Embryonic facial prominence (tissue), 1 donor: ENCODE measurements around the gene VAT1L.

ENCODE experiments used
- DNase-seq: peaks from one replicate; pipeline ENCODE4 v3.0.0-alpha.2; 2016; ENCODE audit errors: extremely low spot score

Gene VAT1L, protein sequence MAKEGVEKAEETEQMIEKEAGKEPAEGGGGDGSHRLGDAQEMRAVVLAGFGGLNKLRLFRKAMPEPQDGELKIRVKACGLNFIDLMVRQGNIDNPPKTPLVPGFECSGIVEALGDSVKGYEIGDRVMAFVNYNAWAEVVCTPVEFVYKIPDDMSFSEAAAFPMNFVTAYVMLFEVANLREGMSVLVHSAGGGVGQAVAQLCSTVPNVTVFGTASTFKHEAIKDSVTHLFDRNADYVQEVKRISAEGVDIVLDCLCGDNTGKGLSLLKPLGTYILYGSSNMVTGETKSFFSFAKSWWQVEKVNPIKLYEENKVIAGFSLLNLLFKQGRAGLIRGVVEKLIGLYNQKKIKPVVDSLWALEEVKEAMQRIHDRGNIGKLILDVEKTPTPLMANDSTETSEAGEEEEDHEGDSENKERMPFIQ

GRCh38 chr16:77788181-77789084, at the start of gene VAT1L:
VAT1L (plus strand) TSS chr16:77788564; CDS start chr16:77788683, 119 bp downstream.
- no peak for DNase-seq

- DNase-seq = no peak
These were observed 49.4 kb upstream of the VAT1L start for GRCh38 chr16:77738706-77739558.

DNA sequence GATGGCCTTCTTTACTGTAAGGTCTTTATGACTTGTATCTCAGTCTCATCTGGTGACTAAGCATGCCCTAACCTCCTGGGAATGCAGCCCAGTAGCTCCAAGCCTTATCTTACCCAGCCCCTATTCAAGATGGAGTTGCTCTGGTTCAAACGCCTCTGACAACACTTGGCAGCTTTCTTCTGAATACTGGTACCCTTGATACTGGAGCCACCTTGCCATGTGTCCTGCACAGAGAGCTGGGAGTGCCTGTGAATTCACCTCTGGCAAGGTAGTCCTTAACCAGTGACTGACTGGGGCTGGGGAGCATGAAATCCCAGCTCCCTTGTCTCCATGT, 48.8 kb upstream of the VAT1L start:
- no peak for DNase-seq

DNA sequence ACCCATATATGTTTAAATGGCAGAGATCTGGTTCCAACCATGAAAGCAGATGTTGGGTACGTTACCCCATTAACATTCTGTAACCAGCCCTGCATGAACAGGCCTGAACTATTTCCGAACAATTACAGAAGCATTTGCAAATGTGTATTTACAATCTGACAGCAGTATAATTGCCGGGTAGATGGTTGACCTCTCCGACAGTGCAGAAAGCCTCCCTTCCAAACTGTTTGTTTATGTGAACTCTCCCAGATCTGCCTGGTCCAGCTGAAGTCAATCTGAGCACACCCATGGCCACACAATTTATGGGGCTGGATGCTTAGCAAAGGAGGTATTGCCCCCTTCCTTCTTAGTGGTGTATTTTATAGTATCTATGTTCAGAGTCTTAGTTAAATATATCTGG, 44.2 kb upstream of the VAT1L start:
- no peak for DNase-seq

GRCh38 chr16:77745972-77746371, 42.4 kb upstream of the VAT1L start:
- DNase-seq = no peak

DNA sequence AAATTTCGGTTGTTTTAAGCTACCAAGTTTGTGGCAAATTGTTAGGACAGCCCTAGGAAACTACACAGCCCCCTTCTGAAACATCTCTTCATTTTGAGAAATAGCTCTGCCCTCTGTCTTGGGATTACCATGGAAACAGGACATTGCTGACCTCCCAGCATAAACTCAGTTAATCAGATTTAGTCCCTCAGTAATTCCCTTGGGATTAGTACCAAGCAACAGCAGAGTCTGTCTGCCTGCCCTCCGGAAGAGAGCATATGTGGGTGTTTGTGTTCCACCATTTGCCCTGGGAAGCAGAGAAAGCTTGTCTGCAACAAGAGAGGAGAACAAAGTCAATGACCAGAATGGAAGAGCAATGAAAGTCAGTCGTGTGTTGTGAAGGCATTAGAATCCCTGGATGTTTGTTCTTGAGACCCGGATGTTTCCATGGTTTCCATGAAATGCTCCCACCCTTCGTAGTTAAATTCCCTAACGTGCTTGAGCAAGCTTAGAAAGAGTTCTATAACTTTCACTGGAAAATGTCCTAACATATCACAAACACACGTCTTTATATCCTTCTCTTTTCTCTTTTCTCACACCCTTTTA, 39.9 kb upstream of the VAT1L start:
- no peak for DNase-seq

DNA sequence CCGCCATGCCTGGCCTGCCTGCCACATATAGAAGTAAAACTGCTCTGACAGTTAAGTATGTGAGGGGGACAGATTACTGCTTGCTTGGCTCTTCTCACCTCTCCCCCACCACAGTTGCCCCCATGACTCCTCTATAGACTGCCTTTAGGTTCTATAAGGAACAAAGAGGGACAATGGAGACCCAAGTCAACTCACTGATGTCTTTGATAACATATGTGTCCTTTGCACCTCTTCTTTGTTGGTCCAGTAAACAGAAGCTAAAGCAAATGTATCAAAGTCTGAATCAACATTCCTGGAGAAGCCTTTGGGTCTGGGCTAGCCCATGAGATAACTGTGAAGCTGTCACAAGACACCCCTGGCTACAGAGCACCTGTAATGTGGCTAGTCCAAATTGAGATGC, 38.9 kb upstream of the VAT1L start:
- no peak for DNase-seq

DNA sequence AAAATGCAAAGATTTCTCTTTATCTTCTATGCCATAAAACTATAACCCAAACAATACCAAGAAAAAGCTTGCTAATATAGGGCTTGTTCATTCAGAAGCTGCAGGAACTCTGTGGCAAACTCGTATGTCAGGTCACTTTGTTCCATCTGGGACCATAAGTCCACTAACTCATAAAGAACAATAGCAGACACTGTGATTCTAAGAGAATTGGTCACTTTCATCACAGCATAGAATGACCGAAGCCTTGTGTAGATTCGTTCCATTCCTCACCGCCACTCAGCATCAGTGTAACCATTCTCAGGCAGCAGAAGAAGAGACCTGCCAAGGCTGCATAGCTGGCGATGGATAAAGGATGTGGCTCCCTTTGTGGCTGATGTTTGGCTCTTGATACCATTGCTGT, 30.3 kb upstream of the VAT1L start:
- DNase-seq = no peak

DNA sequence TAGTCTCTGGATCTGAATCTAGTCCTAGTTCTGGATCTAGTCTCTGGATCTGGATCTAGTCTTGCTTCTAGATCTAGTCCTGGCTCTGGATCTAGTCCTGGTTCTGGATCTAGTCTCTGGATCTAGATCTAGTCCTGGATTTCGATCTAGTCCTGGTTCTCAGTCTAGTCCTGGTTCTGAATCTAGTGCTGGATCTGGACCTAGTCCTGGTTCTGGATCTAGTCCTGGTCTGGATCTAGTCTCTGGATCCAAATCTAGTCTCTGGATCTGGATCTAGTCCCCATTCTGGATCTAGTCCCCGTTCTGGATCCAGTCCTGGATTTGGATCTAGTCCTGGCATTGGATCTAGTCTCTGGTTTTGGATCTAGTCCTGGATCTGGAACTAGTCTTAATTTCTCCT, 29.9 kb upstream of the VAT1L start:
- no peak for DNase-seq

DNA sequence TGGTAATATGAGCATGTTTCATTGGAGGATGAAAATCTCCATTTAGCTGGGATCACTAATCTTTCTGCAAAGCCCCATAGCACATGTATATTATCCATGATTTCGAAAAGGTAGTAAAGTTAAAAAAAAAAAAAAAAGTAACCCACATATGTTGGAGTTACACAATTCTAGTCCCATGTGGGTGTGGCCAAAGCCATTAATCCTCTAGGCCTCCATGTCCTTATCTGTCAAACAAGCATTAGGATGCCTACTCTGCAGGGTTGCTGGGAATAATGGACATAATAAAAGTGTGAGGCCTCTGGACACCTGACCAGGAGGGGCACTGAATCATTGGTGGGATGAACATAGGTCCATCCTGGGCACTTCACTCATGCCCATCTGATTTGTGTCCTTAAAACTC, 29.2 kb upstream of the VAT1L start:
- DNase-seq = no peak

DNA sequence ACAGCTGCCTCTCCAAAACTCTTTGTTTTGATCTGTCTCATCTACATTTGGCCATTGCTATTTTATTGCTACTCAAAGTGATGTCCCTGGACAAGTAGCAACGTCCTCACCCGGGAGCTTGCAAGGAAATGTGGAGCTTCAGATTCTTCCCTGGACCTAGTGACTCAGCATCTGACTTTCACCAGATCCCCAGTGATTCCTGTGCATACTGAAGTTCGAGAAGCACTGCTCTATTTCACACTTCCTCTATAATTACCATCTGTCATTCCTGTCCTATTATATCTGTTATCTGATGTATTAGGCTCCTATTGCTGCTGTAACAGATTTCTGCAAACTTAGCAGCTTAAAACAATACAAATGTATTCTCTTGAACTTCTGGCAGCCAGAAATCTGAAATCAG, 28.5 kb upstream of the VAT1L start:
- no peak for DNase-seq

DNA sequence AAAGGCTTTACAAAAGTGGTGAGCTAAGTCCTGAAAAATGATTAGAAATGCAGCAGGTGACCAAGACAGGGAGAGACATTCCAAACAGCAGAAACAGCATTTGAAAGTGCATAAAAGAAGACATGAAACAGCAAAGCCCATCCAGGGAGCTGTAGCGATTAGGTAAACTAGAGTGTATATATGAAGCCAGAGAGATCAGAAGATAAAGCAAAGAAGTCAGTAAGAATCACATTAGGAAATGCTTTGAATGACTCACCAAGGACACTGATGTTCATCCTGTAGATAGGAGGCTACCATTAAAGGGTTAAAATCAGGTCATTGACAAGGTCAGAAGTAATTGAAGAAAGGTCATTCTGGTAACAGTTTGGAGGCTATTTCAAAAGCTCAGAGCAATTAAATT, 27.6 kb upstream of the VAT1L start:
- DNase-seq = no peak

DNA sequence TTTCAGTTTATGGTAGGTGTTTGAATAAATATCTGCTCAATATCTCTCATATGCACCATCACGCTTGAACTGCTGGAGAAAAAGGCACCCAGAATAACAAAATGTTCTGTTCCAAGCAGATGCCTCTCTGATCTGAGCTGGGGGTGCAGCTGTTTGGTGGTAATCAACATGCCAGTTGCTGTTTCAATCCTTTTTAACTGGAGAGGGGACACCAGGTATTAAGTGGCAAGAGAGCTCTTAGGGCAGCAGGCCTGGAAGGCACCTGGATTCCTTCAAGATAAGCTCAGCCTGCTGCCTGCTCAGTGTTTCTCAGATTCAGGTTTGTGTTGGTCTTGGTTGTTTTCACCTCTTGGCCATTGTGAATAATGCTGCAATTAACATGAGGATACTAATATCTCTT, 27.2 kb upstream of the VAT1L start:
- DNase-seq = no peak

- DNase-seq = no peak
These were observed 26.1 kb upstream of the VAT1L start for GRCh38 chr16:77762262-77762661.

DNA sequence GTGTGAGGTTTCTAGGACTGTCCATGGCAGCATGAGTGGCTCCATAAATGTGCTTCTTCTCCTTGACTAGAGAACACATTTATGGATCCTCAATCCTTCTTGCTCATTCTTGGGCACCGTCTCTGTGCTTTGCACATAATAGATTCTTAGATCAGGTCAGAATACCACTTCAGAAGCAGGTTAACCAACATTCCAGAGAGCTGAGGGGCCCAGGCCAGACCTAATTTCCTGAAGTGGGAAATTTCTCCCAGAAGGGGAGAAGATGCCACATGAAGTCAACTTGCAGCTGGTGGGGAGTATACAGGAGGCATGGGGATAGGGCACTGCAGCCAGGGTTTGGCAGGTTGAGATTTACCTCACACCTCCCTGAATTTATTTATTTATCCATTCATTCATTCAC, 24.4 kb upstream of the VAT1L start:
- DNase-seq = no peak

DNA sequence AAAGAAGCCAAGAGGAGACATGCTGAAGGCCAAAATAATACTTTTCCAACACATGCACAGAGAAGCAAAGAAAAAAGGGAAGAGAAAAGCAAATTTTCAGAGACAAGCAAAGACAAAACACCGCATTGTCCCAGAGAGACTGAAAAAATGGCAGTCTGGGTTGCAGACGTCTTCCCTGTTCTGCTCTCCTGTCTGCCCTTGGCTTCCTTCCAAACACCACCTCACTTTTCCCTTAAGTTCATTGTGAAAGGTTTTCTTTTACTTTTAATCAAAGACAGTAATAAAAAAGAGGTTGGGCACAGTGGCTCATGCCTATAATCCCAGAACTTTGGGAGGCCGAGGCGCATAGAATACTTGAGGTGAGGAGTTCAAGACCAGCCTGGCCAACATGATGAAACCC, 21.2 kb upstream of the VAT1L start:
- DNase-seq = no peak

DNA sequence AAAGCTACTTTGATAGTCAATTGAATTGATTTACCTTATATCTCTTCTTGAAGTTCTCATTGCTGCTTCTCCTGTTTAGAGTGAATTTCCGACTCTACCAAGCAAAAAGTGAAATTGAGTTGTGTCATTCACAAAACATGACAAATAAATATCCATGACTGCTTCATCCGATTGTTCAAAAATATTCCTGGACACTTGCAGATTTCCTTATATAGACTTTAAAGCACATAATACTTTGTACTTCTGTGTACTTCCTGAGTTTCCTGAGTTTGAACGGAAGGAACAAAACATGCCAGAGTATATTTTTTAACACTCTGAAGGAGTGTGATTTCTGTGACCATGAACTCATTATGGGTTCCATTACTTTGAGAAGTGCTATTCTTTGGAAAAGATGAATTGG, 20.5 kb upstream of the VAT1L start:
- DNase-seq = no peak

GRCh38 chr16:77775911-77776909, 12.2 kb upstream of the VAT1L start:
- DNase-seq = no peak

GRCh38 chr16:77777745-77778144, 10.6 kb upstream of the VAT1L start:
- no peak for DNase-seq

GRCh38 chr16:77780378-77780837, 8.0 kb upstream of the VAT1L start:
- no peak for DNase-seq
